GM18907 (cell line): ENCODE data around the gene ARHGAP42.

ENCODE experiments used
- ATAC-seq: cut with Tn5 transposase; IDR thresholded peaks from one replicate; pipeline ENCODE4 v1.9.1; 2021; ENCODE audit warnings: mild to moderate bottlenecking, moderate library complexity; ENCODE audit not compliant: unreplicated experiment

ARHGAP42 gene

DNA sequence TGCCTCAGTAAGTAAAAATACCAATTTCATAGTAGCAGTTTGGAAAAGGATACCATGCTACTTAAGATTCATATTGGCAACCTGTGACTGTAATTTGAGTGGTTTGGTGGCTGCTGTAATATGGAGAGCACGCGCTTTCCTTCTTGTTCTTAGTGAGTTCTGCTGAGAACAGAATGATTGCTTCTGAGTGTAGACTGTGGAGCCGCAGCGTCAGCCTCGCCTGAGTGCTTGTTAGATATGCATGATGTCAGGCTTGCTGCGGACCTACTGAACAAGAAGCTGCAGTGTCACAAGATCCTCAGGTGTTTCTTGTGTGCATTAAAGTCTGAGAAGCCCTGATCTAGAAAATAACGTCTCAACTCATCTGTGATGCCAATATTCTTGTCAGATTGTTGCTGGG, 143.2 kb downstream of the ARHGAP42 start:
- ATAC-seq = no peak

DNA sequence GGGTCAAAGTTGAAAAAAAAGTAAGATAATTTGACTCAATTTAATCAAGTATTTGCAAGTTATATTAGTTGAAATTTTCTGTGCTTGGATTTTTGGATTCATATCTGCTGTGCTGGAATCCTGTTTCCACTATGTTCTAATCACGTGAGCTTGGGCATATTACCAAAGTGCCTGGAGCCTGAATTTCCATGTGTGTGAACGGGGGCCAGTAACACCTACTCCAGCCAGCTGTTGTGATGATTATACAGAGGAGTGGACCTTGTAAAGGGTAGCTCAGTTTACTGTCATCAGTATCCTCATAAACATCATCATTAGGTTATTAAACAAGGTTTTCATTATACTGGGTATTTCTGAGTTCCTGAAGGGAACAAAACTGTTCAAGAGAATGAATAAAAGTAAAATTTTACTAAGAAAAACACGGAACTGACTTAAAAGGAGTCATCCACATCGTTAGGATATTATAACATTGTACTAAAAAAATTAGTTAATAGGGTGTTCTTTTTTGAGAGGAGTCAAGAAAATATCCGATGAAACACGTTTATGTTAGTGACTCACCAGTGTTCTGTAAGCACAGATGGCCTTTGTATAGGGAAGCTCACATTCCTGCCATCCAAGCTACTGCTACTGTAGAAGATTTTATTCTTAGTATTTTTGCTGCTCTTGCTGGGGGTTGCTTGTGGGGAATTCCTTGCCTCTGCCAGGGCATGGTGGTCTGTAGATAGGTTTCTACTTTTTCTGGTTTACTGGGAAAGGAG, 144.1 kb downstream of the ARHGAP42 start:
- no peak for ATAC-seq

DNA sequence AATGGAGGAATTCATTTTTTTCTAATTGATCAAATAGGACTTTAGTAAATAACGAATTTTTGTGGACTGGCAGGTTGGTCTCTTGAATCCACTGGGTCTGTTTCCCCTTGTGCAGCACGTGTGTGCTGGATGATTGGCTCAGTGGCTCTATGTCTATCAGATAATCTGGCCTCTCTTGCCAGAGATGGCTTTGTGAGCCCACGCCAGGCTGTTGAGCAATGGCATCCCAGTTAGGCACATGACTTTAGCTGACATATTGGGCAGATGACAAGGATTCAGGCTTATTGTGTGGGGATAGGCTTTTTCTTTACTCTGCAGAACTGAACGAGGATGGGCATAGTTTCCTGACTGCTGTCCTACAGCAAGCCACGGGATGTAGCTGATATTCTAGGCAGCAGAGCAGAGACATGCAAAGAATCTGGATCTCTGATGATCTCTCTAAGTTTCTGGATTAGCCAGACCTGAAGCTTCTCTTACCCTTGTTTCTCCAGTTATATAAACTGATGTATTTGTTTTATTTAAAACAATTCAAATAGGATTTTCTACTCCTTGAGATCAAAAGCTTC, 144.9 kb downstream of the ARHGAP42 start:
- ATAC-seq = no peak

- ATAC-seq = no peak
Observed at GRCh38 chr11:100832829-100833228, 145.7 kb downstream of the ARHGAP42 start.

- ATAC-seq = no peak
Observed at GRCh38 chr11:100833276-100833675, 146.2 kb downstream of the ARHGAP42 start.

DNA sequence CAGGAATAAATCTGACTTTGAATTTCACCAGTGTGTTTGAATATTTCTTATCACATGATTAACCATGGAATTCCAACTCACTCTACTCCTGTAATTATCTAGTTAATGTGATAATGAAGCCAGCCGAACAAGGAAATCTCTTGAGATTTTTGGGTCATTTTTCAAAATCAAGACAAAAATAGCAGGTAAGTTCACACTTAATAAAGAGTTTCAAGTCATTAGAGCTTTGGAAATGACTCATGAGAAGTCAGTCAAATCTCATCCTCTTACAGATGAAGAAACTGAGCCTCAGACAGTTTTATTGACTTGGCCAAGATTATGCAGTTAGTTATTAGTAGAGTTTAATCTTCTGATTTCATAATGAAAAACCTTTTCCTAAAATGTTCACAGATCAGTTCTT, 148.8 kb downstream of the ARHGAP42 start:
- ATAC-seq = no peak

GRCh38 chr11:100837311-100837710, 150.2 kb downstream of the ARHGAP42 start:
- ATAC-seq = no peak

DNA sequence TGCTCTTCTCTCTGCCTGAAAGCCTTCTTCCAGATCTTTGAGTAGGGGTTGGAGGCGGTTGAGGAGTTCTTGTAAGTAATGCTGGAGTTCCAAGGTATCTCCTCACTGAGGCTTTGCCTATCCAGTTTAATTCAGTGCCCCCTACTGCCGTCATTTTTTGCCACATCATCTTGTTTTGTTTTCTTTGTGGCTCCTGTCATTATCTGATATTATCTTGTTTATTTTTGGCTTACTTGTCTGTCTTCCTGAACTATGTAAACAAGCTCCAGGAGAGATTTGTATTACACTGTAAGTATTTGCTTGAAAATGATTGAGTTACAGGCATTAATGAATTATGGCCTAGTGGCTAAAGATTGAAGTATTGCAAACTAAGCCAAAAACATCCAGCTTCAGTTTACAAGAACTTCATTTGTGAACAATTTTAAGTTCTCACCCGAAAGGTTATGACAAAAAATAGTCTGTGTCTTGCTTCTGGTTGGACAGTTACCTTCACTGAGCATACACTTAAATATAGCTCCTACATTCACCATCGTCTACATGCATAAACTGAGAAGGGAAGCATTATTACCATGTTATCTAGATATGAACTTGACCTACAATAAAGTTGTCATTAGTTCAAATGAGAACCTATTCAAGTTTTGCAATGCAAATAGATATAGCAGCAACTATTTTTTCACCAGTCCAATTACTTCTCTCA, 154.8 kb downstream of the ARHGAP42 start:
- ATAC-seq = no peak

- ATAC-seq = no peak
Observed at GRCh38 chr11:100847696-100848216, 160.7 kb downstream of the ARHGAP42 start.

GRCh38 chr11:100849009-100849900, 162.2 kb downstream of the ARHGAP42 start:
- no peak for ATAC-seq

DNA sequence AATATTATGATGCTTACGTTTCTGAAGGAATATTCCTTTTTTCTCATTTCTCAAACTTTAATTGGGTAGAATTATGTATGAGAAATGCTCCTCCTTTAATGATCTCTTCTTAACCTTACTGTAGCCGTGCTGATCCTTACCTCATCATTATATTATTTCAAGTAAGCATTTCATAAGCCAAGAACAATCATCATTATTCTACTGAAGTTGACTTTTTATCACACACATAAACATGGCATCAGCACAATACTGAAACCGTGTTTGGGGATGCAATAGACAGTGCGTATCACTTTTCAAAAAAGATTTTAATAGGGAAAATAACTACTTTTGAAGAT, 162.8 kb downstream of the ARHGAP42 start:
- no peak for ATAC-seq

GRCh38 chr11:100851147-100851546, 164.1 kb downstream of the ARHGAP42 start:
- ATAC-seq = no peak

GRCh38 chr11:100851584-100852152, 164.6 kb downstream of the ARHGAP42 start:
- no peak for ATAC-seq

DNA sequence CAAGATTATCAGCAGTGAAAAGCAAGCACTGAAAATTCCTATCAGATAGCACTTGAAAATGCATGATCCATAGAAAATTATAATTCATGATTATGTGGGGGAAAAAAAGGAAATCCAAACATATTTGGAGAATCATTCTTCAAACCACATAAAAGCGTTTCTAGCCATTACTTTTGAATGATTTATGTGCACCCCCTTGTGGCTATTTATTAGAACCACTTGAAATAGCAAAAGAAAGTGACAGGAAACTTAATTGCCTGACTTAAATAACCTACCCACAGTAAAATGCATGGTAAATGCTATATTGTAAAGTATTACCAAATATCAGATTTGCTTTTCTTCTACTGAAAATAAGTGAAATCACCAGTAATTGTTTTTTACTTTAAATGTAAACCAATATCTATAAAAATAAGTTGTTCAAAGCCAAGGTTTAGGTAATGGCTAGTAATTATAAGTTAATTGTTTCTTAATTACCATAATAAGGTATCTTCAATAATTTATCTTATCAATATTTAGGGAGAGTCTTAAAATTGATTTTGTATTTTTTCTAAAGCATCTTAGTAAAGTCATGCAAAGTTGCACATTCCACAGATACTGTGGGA, 168.5 kb downstream of the ARHGAP42 start:
- peak; percentile 49 for ATAC-seq

DNA sequence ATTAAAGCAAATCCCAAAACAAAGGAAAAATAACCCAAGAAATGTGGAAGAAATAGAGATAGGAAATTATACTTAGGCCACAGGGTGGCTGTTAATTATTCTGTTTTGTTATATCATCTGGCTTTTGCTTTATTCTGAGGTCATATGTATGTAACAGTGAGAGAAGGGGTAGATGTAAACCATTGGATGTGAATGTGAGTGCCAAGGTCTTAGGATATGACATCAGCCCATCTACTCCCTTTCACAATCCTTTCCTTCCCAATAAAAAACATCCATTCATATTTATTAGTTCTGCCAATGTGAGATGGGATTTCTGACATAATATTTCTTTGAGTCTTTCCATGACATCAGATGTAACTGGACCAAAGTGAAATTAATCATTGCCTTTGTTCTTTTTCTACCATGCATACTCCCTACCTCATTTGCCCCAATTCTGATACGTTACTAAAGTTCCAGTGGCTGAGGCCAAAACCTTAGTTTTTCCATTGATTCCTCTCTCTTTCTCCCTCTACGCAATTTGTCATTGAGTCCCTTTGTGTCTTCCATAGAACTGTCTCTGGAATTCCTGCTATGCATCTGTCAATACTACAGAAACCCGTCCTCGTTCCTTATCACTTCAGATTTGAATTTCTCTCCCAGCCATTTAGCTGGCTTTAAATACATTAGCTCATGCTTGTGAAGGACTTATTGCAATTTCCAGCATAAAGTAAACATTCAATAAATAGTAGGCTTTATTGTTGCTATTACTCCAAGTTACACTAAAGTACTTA, 170.3 kb downstream of the ARHGAP42 start:
- ATAC-seq = no peak

GRCh38 chr11:100860318-100861155, 173.4 kb downstream of the ARHGAP42 start:
- no peak for ATAC-seq

GRCh38 chr11:100861212-100861611, 174.1 kb downstream of the ARHGAP42 start:
- ATAC-seq = no peak

DNA sequence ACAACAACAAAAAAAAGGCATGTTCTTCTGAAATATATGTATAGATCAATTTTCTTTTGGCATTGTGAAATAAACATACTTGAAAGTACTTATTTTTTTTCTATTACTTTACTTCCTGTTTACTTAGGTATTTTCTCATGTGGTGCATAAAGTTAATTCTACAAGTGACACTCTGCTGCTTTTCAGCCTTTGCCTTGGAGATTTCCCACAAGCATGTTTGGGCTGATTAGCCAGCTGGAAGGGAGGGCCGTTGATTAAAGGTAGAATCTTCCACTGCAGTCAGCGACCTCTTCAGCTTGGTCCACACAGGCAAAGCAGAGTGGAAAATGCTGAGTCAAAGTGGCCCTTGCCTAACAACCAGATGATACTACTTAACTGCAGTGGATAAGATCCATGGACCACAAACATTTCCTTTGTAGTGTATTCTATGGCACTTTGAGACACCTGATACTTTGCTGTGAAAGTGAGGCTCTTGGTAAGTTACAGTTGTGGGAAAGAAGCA, 176.0 kb downstream of the ARHGAP42 start:
- ATAC-seq = peak; percentile 86
